SW480 (cell line): ENCODE measurements around the gene PARPBP.
"Not testable (repeated sequence)": the region's sequence is repeated elsewhere in the genome, so short reads cannot be mapped to it uniquely, and the experiment has no call there.

Experiments
- DNase-seq: peaks from one replicate; pipeline ENCODE4 v3.0.0-alpha.2; 2016; ENCODE audit warnings: low spot score

PARPBP gene

GRCh38 chr12:102147062-102147587 is 27.1 kb downstream of the PARPBP start:
- not testable (repeated sequence) for DNase-seq

GRCh38 chr12:102155206-102155605 is 35.2 kb downstream of the PARPBP start:
- DNase-seq: not testable (repeated sequence)

GRCh38 chr12:102163383-102163782 is 43.4 kb downstream of the PARPBP start:
- no peak for DNase-seq

GRCh38 chr12:102167821-102168604 is 48.0 kb downstream of the PARPBP start:
- DNase-seq: no peak

- DNase-seq: peak; percentile 9
Observed at GRCh38 chr12:102169922-102170621, 50.1 kb downstream of the PARPBP start.

GRCh38 chr12:102171951-102172350 is 52.0 kb downstream of the PARPBP start:
- no peak for DNase-seq

GRCh38 chr12:102172436-102172835 is 52.5 kb downstream of the PARPBP start:
- no peak for DNase-seq

GRCh38 chr12:102174117-102174516 is 54.1 kb downstream of the PARPBP start:
- DNase-seq: no peak

GRCh38 chr12:102174761-102175160 is 54.8 kb downstream of the PARPBP start:
- no peak for DNase-seq

GRCh38 chr12:102182635-102183034 is 62.7 kb downstream of the PARPBP start:
- no peak for DNase-seq

- no peak for DNase-seq
Observed at GRCh38 chr12:102195826-102196225, 75.8 kb downstream of the PARPBP start.

- DNase-seq: no peak
Observed at GRCh38 chr12:102197789-102198188, 77.8 kb downstream of the PARPBP start, which contains the start of gene PMCH. Gene PMCH (minus strand): TSS chr12:102197833. CDS start chr12:102197770, 63 bp downstream.

- DNase-seq: no peak
Observed at GRCh38 chr12:102201436-102202061, 81.6 kb downstream of the PARPBP start.

- no peak for DNase-seq
Observed at GRCh38 chr12:102202556-102202955, 82.6 kb downstream of the PARPBP start.

- DNase-seq: no peak
Observed at GRCh38 chr12:102204025-102204424, 84.0 kb downstream of the PARPBP start.

GRCh38 chr12:102215992-102216691 is 96.2 kb downstream of the PARPBP start:
- peak; percentile 64 for DNase-seq

GRCh38 chr12:102220736-102221135 is 100.8 kb downstream of the PARPBP start:
- DNase-seq: no peak

GRCh38 chr12:102227954-102228353 is 108.0 kb downstream of the PARPBP start:
- DNase-seq: no peak

- DNase-seq: no peak
Observed at GRCh38 chr12:102232036-102232435, 112.1 kb downstream of the PARPBP start.

- no peak for DNase-seq
Observed at GRCh38 chr12:102232446-102232845, 112.5 kb downstream of the PARPBP start.

- DNase-seq: no peak
Observed at GRCh38 chr12:102234599-102234998, 114.6 kb downstream of the PARPBP start.

GRCh38 chr12:102240859-102241258 is 120.9 kb downstream of the PARPBP start:
- DNase-seq: not testable (repeated sequence)
